DMS53 treated with DMSO at 0.1 percent for 48 hours (cell line): ENCODE measurements around the gene INTS1.

Experiments
- DNase-seq: peaks from one replicate; lab custom pipeline; 2025; ENCODE audit not compliant: unreplicated experiment; lab: John Stamatoyannopoulos, UW

INTS1 gene

DNA sequence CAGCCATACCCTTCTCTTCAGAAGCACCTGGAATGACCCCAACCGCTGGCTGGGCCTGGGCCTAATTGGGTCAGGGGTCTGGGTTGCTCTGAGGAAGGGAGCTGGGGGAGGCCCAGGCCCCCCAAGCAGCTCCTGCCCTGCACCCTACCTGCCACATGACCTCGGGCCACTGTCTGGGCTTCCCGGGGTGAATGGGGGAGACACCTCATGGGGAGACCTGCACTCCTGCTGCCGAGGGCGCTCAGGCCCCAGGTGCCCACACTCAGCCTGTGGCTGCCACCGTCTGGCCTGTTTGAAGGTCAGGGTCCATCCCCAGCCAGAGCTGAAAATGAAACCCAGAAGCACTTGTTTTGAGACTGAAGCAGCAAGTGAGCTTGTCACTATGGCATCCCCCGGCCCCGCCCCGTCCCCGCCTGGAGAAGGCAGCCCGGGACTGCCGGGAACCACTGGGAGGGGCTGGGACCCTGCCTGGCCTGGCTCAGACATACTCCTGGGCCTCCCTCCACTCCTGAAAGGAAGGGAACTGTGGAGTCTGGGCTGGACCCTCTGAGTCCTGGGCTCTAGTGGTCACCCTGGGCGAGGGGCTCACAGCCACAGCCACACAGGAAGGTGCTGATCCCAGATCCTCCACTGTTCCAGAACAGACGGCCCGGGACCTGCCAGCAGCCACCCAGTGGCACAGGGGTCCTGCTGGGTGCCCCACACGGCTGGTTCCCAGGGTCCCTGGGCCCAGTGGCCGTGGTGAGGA lies 37.5 kb downstream of the INTS1 start:
- DNase-seq, result no peak

DNA sequence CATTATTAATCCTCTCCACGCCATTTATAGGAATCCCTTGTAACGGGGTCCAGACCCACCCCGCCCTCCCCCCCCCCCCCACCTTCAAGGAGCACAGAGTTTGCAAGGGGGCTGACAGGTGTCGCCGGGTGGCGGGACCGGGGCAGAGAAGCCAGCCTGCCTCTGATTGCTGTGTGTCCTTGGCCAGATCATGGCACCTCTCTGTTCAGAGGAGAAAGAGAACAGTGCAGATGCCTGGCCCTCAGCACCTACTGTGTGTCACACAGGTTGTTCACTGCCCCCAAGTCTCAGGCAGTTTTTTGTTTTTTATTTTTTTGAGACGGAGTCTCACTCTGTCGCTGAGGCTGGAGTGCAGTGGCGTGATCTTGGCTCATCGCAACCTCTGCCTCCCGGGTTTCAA lies 39.5 kb downstream of the INTS1 start:
- no peak for DNase-seq

DNA sequence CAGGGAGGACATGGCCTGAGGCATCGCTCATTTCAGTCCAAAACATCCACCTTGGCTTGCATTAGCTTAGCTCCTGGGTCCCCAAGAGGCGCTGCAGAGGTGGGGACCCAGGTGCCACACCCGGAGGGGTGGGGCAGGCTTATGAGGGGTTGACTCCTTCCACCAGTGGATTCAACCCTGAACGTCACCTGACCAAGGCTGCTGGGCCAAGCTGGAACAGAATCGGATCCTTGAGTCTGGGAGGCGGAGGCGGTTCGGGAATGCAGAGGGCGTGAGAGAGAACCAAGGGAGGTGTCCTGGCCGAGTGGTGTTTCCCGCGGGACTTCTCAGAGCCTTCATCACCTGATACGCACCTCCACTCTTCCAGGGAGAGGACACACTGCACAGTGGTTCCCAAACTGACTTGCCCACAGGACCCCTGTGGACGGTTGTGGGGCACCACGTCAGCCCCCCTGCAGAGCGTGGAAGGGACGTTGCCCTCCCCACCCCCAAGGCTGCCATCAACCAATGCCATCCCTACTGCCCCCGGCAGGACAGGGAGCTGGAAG lies 40.4 kb downstream of the INTS1 start:
- no peak for DNase-seq

DNA sequence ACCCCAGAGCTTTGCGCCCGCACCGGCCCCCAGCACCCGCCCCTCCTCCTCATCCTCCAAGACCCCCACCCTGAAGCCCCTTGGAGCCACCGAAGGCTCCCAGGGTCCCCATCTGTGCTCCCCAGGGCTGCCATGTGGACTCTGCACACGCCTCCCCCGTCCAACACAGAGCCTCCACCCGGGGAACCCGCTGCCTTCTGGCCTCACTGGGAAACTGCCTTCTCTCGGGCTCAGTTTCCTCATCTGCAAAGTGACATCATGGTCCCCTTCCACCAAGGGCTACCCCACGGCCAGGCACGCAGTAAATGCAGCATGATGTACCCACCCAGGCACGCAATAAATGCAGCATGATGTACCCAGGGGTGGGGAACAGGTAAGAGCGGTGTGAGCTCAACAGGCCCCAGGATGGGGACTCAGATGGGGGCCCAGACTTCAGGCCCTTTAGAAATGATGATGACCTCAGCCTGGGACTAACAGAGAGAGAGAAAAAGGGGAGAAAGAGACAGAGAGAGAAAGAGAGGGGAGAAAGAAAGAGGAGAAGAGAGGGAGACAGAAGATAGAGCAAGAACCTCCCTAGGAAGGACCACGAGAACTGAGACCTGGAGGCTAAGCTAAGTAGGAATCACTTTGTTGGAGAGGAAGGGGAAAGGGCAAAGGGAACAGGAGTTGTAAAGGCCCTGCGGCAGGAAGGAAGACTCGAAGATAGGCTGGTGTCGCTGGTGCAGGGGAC lies 42.4 kb downstream of the INTS1 start:
- no peak for DNase-seq

DNA sequence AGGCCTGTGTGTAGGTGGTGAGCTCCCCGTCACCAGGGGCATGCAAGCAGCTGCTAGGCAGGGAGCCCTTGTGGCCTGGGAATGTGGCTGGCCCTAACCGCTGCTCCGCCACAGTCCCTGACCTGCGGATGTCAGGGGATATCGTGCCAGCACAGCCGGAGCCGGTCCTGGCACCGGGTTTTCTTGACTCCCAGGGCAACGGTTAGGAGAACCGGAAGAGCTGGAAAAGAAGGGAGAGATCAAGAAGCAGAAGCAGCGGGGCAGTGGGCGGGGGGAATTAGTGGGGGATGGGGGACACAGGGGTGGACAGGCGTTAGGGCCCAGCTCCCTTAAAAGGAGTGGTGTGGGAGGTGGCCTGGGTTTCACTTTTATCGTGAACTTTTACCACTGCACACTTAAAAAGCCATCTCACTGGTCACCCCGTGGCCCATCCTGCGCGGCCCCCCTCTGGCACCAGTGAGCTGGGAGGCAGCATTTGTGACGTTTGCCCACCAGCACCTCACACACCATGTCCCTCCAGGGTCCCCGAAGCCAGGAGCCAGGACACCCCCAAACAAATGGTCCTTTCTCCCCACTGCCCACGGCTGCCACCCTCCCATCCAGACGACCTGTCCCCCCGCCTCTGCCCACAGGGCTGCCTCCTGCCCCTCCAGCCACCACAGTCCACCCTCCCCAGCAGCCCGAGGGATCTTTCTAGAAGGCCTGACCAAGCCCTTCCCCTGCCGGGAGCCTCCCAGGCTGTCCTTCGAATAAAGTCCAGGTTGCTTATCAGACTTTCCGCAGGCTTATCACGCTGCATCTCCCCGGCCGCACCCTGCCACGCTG lies 43.2 kb downstream of the INTS1 start:
- no peak for DNase-seq

DNA sequence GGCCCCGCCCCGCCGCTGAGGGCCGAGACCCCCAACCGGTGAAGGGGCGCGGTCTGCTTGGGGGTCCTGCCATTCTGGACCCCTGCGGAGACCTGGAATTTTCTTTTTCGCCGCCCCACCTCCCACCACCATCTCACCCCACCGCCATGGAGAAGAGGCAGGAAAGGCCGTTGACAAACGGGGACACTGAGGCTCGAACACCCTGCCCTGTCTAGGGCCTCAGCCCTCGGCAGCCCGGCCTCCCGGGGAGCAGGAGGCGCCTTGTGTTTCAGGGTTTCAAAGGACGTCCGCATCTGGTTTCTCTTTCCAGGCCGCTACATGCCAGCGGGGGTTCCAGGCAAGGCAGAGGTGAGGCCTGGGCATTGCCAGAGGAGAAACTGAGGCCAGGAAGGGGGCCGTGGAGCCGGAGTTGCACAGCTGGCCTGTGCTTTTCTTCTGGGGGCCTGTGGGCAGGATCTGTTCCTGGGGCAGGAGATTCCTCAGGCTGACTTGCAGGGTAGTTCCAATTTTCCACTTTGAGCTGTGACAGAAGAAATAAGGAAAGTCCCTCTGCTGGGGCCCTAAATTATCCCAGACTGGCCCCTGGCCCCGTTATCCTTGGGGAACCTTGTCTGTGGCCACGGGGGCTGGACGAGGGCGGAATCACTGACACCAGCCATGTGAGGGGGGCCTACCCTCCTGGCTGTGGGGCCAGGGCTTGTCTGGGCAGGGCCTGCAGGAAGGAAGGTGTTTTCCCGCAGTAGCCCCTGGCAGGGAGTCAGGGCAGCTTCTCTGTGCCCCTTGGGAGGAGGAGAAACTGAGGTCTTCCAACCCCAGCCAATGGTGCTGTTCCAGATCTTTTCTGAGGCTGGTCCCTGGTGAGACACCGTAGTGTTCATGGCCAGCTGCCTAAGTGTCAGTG lies 44.0 kb downstream of the INTS1 start:
- DNase-seq, result no peak

DNA sequence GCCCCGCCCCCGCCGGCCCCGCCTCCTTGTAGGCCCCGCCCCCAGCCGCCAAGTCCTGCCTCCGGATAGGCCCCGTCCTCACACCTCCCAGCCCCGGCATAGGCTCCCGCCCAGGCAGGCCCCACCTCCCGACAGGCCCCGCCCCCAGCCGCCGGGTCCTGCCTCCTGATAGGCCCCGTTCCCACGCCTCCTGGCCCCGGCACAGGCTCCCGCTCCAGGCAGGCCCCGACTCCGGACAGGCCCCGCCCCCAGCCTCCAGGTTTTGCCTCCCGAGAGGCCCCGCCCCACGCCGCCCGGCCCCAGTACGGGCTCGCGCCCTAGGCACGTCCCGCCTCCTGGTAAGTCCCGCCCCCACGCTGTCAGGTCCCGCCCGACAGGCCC lies 44.7 kb downstream of the INTS1 start:
- DNase-seq, result peak; percentile 89

DNA sequence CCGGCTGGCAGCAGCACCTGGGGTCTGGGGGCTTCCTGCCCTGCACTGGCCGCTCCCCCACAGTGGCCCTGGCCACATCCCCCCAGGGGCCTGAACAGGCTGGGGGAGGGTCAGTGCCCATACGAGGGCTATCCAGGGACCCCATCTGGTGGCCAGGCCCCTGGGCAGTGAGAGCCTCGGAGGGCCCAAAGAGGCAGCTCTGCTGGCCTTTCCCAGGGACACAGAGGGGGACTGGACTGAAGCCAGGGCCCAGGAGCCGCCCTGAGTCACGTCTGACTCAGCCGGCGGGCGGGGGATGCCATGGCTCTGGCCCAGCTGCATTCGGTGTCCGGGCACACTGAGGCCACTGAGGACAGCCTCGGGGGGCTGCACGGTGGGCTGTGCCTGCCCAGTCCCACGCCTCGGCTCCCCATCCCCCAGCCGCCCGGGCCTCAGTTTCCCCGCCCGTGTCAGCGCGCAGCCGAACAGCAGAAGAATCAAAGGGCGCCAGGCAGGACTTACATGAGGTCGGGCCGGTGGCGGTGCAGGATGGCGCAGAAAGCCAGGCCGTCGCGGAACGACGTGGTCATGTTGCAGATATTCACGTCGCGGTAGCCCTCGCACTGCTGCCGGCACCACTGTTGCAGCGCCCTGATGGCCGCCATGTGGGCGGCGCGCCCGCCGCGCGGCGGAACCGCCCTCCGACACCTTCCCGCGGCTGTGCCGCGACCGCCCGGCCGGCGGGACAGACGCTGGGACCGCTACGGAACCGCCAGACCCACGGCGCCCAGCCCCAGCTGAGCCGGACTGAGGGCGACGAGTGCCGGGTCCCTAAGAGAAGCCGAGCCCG lies 45.3 kb downstream of the INTS1 start, which contains the start of gene MICALL2:
TSS of gene MICALL2 (minus strand) at position 788 of the 829 bp plus-strand sequence. CDS start at position 644, 144 bp downstream.
- peak; percentile 24 for DNase-seq

DNA sequence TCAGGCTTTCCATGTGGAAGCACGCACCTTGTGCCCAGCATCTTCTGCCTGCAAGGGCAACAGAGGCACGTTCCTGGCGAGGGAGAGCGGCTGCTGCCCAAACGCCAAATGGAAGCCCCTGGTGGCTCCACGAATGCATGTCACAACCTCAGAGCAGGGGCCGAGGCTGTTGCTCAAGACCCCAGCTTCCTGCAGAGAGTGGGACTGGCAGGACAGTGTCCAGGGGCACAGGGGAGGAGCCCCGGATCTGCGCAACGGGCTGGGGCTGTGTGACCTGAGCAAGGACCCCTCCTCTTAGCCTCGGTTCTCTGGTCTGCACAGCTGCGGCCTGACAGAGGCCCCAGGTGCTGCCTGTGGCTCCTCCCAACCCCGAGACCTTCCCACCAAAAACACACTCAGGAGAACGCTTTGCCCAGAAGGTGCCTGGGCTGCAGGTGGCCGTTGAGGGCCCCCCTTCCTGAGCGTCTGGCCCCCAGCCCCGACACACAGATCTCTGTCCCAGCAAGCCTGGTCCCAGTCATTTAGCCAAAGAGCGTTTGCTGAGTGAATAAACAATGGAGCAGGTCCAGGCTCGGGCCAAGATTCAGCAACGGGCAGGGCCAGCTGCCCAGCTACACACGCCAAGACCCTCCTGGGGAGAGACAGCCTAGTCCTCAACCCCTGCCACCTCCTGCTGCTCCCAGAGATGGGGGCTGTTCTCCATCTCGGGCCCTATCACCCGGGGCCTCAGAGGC lies 46.1 kb downstream of the INTS1 start:
- no peak for DNase-seq

DNA sequence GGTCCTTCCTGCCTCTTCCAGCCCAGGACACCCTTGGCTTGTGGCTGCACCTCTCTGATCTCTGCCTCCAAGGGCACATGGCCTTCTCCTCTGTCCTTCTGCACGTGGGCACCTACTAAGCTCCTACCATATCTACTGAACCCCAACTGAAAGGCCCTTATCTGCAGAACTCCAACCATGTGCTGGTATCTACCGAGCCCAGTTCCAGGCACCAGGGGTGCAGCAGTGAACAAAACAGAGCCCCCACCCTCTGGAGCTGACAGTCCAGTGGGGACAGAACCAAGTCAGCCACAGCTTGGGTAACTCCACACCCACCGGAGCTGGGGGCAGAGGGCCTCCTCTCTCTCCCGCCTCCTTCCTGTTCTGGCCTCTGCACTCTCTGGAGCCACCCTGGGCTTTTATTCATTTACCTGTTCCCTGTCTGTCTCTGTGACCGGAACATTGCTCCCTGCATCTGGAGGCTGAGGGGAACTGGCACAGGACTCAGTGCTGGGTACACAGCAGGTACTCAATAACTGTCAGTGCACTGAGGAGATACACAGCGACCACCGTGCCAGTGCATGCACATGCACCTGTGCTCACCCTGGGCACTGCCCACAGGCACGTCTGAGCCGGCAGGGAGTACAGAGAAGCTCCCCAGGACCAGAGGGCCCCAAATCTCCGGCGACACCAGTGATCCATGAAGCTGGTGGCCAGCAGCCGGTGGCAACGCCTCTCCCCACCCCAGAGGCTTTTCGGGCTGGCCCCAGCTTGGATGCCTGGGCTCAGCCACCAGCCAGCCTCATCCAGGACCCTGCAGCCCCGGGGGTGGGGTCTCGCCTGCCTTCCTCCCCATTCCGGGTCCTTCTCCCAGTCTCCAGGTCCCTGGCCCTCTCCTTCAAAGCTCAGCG lies 46.9 kb downstream of the INTS1 start:
- DNase-seq, result no peak

DNA sequence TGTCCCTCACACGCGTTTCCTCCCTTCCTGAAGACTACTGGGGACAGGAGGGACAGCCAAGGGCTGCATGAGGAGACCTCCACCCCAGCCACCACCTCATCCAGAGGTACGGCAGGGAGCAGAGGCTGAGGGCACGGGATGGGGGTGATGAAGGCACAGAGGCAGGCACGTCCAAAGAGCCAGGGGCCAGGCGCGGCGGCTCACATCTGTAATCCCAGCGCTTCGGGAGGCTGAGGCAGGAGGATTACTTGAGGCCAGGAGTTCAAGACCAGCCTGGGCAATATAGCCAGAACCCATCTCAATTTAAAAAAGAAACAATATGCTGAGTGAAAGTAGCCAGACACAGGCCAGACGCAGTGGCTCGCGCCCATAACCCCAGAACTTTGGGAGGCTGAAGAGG lies 48.2 kb downstream of the INTS1 start:
- DNase-seq, result no peak

DNA sequence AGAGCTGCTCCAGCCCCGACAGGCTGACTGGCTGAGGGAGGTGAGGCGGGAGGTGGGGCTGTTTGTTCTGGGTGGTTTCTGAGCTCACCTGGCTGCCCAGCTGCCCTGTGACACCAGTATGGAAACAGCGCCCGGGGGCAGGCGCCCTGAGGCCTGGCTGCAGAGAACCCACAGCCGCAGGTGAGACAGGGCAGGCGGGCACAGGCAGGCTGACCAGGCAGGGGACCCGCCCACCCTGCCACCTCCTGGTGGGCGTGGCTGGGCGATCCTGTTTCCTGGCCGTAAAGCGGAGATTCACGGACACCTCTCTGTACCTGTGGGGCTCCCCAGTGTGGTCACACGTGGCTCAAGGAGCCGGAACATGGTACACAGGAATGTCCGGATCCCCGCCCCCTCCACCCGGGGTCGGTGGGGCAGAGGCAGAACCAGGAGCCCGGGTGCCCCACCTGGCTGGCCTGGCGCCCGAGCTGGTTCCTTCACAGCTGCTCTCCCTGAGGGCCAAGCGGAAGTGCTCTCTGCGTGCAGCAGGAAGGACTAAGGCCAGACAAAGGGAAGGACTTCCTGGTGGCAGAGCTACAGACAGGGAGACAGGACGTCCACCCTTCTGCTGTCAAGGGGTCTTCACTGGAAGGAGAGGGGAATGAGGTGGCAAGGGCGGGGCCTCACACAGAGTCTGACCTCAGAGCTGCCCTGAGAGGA lies 48.8 kb downstream of the INTS1 start:
- peak; percentile 93 for DNase-seq

DNA sequence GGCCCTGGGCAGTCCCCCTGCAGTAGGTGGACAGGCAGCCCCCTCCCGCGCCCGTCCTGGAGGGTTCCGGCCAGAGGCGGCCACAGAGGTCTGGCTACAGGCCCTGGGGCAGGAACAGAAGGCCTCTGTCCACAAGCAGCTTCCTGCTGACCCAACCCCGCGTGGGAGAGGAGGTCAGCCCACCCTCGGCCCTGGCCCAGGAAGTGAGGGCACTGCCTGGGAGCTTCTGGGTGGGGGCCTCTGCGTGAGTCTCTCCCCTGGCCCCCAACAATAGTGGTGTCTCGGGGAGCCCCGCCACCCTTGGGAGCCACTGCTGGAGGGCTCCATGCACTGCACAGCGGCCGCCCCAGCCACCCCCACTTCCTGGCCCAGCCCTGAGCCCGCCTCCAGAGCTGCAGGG lies 49.6 kb downstream of the INTS1 start:
- DNase-seq, result no peak

DNA sequence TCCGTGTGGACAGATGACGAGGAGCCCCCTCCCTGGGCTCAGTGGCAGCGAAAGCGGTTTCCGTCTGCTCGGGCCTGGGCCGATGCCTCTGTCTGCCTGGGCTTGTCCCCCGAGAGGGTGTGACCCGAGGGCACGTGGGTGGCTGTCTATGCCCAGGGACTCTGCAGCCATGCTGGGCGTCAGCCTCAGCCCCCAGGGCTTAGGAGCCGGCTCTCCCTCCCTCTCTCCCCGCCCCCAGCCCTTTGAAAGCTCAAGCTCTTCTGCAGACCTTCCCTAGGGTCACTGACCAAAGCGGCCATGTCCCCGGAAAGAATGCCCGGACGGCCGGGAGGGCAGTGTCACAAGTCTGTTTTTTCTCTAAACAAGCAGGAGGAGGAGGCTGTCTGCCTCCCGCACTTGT lies 52.0 kb downstream of the INTS1 start:
- DNase-seq, result no peak

DNA sequence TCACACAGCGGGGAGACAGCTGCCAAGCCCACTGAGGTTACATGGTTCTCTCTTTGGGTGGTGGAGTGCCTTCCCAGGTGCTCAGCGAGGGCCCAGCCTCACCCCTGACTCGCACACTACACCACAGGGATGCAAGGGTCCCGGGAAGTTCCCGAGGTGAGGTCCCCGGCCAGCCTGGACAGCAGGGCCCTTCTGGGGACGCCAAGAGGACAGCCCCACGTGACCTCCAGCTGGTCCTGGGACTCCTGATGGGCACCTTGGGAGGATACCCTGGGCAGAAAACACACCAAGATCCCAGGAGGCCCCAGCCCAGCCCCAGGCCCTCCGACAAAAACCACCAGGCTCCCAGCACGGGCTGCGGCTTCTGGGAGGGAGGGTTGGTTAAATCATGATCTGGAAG lies 53.2 kb downstream of the INTS1 start:
- DNase-seq, result no peak

DNA sequence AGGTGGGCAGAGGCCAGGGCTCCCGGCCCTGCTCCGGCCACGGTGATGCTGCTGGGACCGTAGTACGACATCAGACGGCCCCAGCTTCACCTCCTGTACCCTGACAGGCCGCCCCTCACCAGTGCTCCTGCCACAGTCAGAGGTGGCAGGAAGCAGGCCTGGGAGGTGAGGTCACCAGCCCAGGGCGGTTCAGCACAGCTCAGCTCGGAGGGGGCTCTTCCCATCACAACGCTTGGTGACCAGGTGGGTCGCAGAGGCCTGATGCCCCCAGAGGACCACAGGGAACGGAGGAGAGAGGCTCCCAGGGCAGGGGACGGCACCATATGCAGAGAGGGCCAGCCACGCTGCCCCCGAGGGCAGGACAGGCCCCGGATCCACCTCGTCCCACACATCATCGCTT lies 53.8 kb downstream of the INTS1 start:
- DNase-seq, result no peak

DNA sequence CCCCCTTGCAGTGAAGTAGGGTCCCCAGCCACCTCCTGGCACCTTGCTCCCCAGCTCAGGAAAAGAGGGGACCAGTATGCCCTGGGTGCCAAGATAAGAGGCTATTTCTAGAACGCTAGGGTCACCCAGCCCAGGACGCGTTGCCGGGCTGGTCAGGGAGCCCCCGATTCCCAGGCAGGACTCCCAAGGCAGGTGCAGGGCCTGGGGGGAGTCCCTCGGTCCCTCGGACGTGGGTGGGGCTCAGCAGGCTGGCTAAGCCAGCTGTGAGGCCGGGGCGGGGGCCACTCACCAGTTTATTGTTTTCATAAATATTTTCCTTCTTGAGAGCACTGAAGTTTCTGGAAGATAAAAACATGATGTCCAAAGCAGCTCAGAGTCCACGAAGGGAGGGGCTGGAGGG lies 54.2 kb downstream of the INTS1 start:
- DNase-seq, result no peak
